Small intestine (tissue), 7 donors: Measurements from ENCODE around the gene PTPMT1. TPM values are rescaled to one million over a fixed set of nuclear protein-coding genes. Genes with fewer than 3 reads are reported as not detected.
"Not testable (repeated sequence)": the region's sequence is repeated elsewhere in the genome, so short reads cannot be mapped to it uniquely, and the experiment has no call there.

ENCODE experiments used
- DNase-seq, 2 donors: peaks; one replicate each; pipeline versions ENCODE4 v3.0.0 to v3.0.0-alpha.2; 2013
- FAIRE-seq: peaks from 2 replicates; lab custom pipeline; 2012; peaks lifted over from hg19 to GRCh38; lab: Jason Lieb, UNC
- H3K27ac ChIP-seq, 3 donors: one replicate each; pipeline ENCODE4 v1.5.1; 2013; ENCODE audit warnings: low read length in 2 of 3, mild to moderate bottlenecking in 2 of 3, control low read depth in 1 of 3, inconsistent platforms in 1 of 3, low read depth in 1 of 3, moderate library complexity in 1 of 3
- H3K27me3 ChIP-seq, 3 donors: one replicate each; pipeline ENCODE4 v1.6.1; 2013; ENCODE audit warnings: low read length in 3 of 3, inconsistent platforms in 1 of 3; ENCODE audit not compliant: control insufficient read depth in 3 of 3, insufficient read depth in 3 of 3
- H3K36me3 ChIP-seq, 3 donors: one replicate each; pipeline ENCODE4 v1.6.1; 2013; ENCODE audit warnings: low read length in 3 of 3, inconsistent platforms in 1 of 3, low read depth in 1 of 3, mild to moderate bottlenecking in 1 of 3, moderate library complexity in 1 of 3; ENCODE audit not compliant: control insufficient read depth in 3 of 3, insufficient read depth in 2 of 3
- H3K4me1 ChIP-seq, 3 donors: one replicate each; pipeline ENCODE4 v1.6.1; 2013; ENCODE audit warnings: low read length in 2 of 3, inconsistent platforms in 1 of 3, low read depth in 1 of 3, mild to moderate bottlenecking in 1 of 3, moderate library complexity in 1 of 3; ENCODE audit not compliant: control insufficient read depth in 3 of 3, insufficient read depth in 2 of 3
- H3K4me3 ChIP-seq, 3 donors: one replicate each; pipeline ENCODE4 v1.5.1; 2013; ENCODE audit warnings: low read length in 3 of 3, control low read depth in 1 of 3, inconsistent platforms in 1 of 3, low read depth in 1 of 3, mild to moderate bottlenecking in 1 of 3, moderate library complexity in 1 of 3
- H3K9me3 ChIP-seq, 2 donors: one replicate each; pipeline ENCODE4 v1.6.1; 2013; ENCODE audit warnings: low read depth in 1 of 2, low read length in 1 of 2; ENCODE audit not compliant: control insufficient read depth in 2 of 2, insufficient read depth in 1 of 2
- WGBS, 3 donors: extraction: QIAGEN DNeasy Blood & Tissue Kit; methylation state at CpG; one replicate each; pipeline ENCODE4 v1.1.7; 2013; 5-methylcytosine and 5-hydroxymethylcytosine counted together
- polyA plus RNA-seq, 4 donors: library from polyadenylated mRNA; stranded (reverse) in 3 of 4; unstranded in 1 of 4; fragments of 200-250 nt in 3 of 4; fragments of 120-200 nt in 1 of 4; gene quantifications; one replicate each; pipeline versions ENCODE4 v1.2.1 to v1.2.3, GENCODE V29; 2013
- donor health status: healthy with polysubstance abuse.
- donor health status: control.
- donor health status: control.
- donor health status: Bipolar disorder and iron deficiency.
- donor health status: healthy.

The PTPMT1 gene
- polyA plus RNA-seq, 4 donors: 31.3 to 60.1 (median 41.2) TPM

- peaks cover 0 to 14% (median 13%) of the 10 kb centered on the region in 3 donors for H3K4me1 ChIP-seq
- peak; percentile 52 to 56 for DNase-seq
- no peak for FAIRE-seq
These were observed 14.3 kb upstream of the PTPMT1 start for GRCh38 chr11:47551086-47551485.

DNA sequence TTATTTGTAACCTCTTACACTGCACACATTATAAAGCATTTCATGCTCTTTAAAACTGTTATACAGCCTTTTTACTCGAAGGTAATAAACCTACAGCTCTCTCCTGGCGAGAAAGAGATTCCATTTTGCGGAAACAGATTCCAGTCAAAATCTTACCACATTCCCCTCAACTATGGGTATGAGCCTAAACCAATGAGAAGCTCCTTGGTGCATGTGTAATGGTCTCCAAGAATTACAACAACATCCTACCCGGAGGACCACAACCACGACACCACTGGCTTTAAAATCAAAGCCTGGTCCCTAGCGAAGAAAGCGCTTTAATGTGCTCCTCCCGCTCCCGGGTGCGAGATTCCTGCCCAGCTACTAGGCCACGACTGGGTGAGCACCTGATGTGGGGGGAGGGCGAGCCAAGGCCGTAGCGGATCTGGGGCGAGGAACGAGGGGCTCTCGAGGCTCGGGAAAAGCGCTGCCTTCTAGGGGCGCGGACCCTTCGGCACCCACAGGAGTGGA lies 13.3 kb upstream of the PTPMT1 start:
- no peaks in the 10 kb centered on the region for H3K9me3 ChIP-seq
- FAIRE-seq (no peak), DNase-seq (peak; percentile 33 to 70)
- peaks cover 0 to 13% (median 10%) of the 10 kb centered on the region in 3 donors for H3K4me1 ChIP-seq
- WGBS, 3 donors: 0 to 2% (median 2%) methylated on average over 22 of the region's 22 CpGs
- peaks cover 0 to 8% (median 0%) of the 10 kb centered on the region in 3 donors for H3K36me3 ChIP-seq
- H3K4me3 ChIP-seq: peak overlapping the region; percentile 83 to 99 (median 89)
- H3K27ac ChIP-seq: peak overlapping the region; percentile 89 to 97 (median 91)
- no peaks in the 10 kb centered on the region for H3K27me3 ChIP-seq

More at GRCh38 chr11:47551086-47551485, 14.3 kb upstream of the PTPMT1 start:
- H3K27ac ChIP-seq: peak overlapping the region in 1 of 3 donors; percentile 91
- H3K4me3 ChIP-seq: peak overlapping the region in 2 of 3 donors; percentile 83 to 89
- H3K9me3 ChIP-seq: no peaks in the 10 kb centered on the region
- H3K27me3 ChIP-seq: no peaks in the 10 kb centered on the region
- H3K36me3 ChIP-seq: peaks cover 0 to 11% (median 0%) of the 10 kb centered on the region in 3 donors

- WGBS, 3 donors: 0 to 2% (median 1%) methylated on average over 53 to 89 of the region's 89 CpGs
- H3K27ac ChIP-seq: peak within 1 kb of the TSS; percentile 89 to 97 (median 91)
- peak; percentile 92 to 98 for DNase-seq
- H3K36me3 ChIP-seq: peaks cover 0 to 6% (median 0%) of the 10 kb centered on the region in 3 donors
- no peak for FAIRE-seq
- peak within 1 kb of the TSS; percentile 83 to 99 (median 89) for H3K4me3 ChIP-seq
- H3K9me3 ChIP-seq: no peaks in the 10 kb centered on the region
- H3K4me1 ChIP-seq: peaks cover 0 to 13% (median 10%) of the 10 kb centered on the region in 3 donors
- no peaks in the 10 kb centered on the region for H3K27me3 ChIP-seq
These were observed 12.6 kb upstream of the PTPMT1 start, which contains the start of gene CELF1 for GRCh38 chr11:47552566-47553405. Gene CELF1, minus strand, starts transcription at chr11:47553132. Its CDS starts 53,609 bp downstream, at chr11:47499523.

- Histone ChIP-seq H3K27ac (peak overlapping the region; percentile 63 to 79 (median 78)), H3K9me3 (no peaks in the 10 kb centered on the region), H3K36me3 (peaks cover 0 to 2% (median 0%) of the 10 kb centered on the region in 3 donors), H3K4me3 (peak overlapping the region; percentile 25 to 89 (median 72)), H3K4me1 (peaks cover 0 to 13% (median 10%) of the 10 kb centered on the region in 3 donors), H3K27me3 (no peaks in the 10 kb centered on the region)
- 1 to 14% (median 11%) methylated on average over 9 of the region's 9 CpGs for WGBS, 3 donors
- DNase-seq: no peak
- no peak for FAIRE-seq
These were observed 12.0 kb upstream of the PTPMT1 start for GRCh38 chr11:47553406-47553743.

DNA sequence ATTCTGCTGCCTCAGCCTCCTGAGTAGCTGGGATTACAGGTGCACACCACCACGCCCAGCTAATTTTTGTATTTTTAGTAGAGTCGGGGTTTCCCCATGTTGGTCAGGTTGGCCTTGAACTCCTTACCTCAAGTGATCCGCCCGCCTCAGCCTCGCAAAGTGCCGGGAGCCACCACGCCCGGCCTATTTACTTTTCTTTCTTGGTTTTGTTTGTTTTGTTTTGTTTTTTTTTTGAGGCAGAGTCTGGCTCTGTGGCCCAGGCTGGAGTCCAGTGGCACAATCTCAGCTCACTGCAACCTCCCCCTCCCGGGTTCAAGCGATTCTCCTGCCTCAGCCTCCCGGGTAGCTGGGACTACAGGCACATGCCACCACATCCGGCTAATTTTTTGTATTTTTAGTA lies 8.4 kb upstream of the PTPMT1 start:
- WGBS, 3 donors: 72 to 81% (median 76%) methylated on average over 12 of the region's 12 CpGs

GRCh38 chr11:47558695-47559094 lies 6.7 kb upstream of the PTPMT1 start:
- Histone ChIP-seq H3K4me3 (no peak overlapping the region), H3K27me3 (no peaks in the 10 kb centered on the region), H3K36me3 (no peaks in the 10 kb centered on the region), H3K9me3 (no peaks in the 10 kb centered on the region), H3K4me1 (no peaks in the 10 kb centered on the region), H3K27ac (no peak overlapping the region)
- WGBS, 3 donors: 97% methylated on average over 1 of the region's 1 CpG
- DNase-seq (no peak), FAIRE-seq (peak; percentile 99)

More for the DNA sequence above, 8.4 kb upstream of the PTPMT1 start:
- not testable (repeated sequence) for H3K4me3 ChIP-seq, H3K9me3 ChIP-seq, DNase-seq, H3K36me3 ChIP-seq, H3K27ac ChIP-seq, H3K27me3 ChIP-seq, FAIRE-seq, H3K4me1 ChIP-seq

DNA sequence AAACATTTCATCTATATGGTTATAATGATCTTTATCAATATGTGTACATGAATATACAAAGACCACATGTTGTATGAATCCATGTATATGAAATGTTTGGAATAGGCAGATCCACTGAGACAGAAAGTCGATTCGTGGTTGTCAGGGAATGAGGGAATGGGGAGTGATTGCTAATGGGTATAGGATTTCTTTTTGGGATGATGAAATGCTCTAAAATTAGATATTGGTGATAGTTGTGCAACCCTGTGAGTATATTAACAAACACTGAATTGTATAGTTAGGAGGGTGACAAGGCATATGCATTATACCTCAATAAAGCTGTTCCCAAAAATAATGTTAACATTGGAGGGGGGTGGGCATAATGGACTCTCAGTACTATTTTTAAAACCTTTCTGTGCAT lies 5.0 kb upstream of the PTPMT1 start:
- no peaks in the 10 kb centered on the region for H3K27me3 ChIP-seq
- 88 to 94% (median 89%) methylated on average over 2 of the region's 2 CpGs for WGBS, 3 donors
- no peak overlapping the region for H3K4me3 ChIP-seq
- H3K9me3 ChIP-seq: no peaks in the 10 kb centered on the region
- DNase-seq: no peak
- H3K27ac ChIP-seq: no peak overlapping the region
- FAIRE-seq: no peak
- no peaks in the 10 kb centered on the region for H3K36me3 ChIP-seq
- H3K4me1 ChIP-seq: peaks cover 0 to 5% (median 0%) of the 10 kb centered on the region in 3 donors

GRCh38 chr11:47562393-47562792 lies 3.0 kb upstream of the PTPMT1 start:
- not testable (repeated sequence) for H3K4me3 ChIP-seq, DNase-seq, FAIRE-seq, H3K9me3 ChIP-seq, H3K27ac ChIP-seq, H3K4me1 ChIP-seq, H3K36me3 ChIP-seq, H3K27me3 ChIP-seq
- 86 to 92% (median 87%) methylated on average over 4 of the region's 4 CpGs for WGBS, 3 donors
